Measurements from ENCODE around the gene YY1.
"Not testable (repeated sequence)": the region's sequence is repeated elsewhere in the genome, so short reads cannot be mapped to it uniquely, and the experiment has no call there.

YY1 gene

DNA sequence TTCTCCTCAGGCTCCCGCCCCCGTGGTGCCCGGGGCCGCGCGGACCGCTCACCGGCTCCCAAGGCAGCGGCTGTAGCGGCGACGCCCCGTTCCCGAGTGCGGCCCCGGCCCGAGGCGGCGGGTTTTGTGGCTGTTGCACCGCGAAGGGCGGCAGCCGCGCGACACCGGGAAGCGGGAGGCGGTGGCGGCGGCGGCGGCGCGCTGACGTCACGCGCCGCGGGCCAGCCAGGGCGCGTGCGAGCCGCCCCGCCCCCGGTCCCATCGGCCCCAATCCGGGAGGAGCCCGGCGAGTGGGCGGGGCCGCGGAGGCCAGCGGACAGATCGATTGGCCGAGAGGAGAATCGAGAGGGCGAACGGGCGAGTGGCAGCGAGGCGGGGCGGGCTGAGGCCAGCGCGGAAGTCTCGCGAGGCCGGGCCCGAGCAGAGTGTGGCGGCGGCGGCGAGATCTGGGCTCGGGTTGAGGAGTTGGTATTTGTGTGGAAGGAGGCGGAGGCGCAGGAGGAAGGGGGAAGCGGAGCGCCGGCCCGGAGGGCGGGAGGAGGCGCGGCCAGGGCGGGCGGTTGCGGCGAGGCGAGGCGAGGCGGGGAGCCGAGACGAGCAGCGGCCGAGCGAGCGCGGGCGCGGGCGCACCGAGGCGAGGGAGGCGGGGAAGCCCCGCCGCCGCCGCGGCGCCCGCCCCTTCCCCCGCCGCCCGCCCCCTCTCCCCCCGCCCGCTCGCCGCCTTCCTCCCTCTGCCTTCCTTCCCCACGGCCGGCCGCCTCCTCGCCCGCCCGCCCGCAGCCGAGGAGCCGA lies at the start of gene YY1:
Gene YY1 (plus strand): TSS at position 726 of the 792 bp plus-strand sequence. CDS start 101 bp downstream, outside the sequence.
- DNase-seq, result peak; percentile 99

DNA sequence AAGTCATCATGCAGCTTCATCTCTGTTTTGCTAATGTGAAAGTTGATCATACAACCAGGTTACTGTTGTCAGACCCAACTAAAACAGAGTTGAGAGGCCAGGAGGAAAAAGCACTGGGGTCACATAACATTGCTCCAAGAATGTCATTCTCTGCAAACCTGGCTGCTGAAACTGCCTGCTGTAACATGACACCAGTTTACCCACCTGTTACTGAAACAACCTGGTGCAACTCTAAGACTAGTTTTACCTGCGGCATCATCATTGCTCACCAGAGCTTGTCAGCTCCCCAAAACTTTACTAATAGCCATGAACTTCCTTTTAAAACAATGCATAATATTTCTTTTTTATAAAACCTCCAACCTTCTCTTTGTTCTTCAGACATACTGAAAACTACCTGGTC lies 48.8 kb upstream of the YY1 start:
- DNase-seq, result no peak

DNA sequence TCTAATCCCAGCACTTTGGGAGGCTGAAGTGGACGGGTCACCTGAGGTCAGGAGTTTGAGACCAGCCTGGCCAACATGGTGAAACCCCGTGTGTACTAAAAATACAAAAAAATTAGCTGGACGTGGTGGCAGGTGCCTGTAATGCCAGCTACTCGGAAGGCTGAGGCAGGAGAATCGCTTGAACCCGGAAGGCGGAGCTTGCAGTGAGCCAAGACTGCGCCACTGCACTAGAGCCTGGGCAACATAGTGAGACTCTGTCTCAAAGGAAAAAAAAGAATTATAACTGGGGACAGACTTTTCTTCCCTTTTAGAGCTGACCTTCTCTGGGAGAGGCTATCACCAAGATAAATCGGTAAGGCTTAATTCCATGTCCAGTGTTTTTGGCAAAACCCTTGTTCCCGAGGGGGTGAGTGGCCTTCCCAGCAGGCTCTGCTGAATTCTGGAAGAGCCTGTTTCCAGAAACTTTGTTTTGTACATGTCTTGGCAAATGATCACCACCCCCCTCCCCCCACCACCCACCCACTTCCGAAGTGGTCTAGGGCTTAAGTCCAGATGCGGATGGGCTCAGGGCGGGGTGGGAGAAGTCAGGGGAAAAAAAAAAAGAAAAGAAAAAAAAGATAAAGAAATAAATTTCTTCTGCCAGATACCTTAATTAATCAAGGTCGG lies 47.2 kb upstream of the YY1 start:
- DNase-seq, result no peak

DNA sequence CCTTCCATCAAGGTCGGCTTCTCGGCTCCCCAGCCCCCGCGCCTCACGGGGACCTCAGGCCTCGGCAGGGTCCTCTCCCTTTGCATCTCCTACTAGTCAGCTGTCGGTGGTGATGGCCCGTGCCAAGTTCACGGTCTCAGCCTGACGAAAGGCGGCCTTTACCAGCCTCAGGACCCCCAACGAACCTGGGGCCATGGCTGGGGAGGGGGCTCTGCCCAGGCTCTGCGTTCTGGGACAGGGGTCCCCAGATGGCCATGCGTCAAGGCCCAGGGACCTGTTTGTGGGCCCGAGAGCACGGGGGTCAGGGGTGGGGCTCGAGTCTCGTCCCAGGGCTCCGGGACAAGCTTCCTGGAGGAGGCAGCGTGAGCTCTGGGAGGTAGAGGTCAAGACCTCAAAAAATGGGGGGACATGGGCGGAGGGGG lies 46.7 kb upstream of the YY1 start:
- no peak for DNase-seq

DNA sequence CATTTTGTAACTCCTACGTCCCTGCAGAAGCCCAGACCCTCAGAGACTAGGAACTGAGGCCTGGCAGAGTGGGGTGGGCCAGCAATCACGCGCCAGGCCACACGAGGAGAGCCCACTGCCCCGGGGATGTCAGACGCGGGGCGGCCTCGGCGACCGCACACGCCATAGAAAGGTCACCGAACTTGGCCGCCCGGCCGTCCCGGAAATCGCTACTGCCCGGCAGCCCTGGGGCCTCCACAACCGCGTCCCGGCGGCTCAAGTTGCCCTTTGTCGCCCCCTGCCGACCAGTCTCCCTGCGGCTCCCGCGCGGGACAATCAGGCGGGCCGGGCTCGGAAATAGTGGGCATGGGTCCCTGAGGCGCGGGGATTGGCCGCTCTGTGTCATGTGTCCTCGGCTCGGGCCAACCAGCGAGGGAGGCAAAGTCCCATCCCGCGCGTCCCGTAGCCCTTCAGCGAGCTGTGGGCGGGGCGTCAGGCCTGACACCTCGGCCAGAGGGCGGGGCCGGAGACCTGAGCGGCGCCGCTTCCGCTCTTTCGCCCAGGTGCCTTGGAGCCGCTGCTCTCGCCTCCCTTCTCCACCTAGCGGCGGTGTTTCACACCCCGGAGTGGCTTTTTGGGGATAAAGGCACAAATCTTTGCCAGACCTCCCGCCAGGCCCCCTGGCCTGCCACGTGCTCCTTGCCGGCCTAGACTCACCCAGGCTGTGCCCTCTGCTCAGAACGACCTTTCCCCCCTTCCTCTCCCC lies 46.1 kb upstream of the YY1 start:
- DNase-seq, result peak; percentile 98

DNA sequence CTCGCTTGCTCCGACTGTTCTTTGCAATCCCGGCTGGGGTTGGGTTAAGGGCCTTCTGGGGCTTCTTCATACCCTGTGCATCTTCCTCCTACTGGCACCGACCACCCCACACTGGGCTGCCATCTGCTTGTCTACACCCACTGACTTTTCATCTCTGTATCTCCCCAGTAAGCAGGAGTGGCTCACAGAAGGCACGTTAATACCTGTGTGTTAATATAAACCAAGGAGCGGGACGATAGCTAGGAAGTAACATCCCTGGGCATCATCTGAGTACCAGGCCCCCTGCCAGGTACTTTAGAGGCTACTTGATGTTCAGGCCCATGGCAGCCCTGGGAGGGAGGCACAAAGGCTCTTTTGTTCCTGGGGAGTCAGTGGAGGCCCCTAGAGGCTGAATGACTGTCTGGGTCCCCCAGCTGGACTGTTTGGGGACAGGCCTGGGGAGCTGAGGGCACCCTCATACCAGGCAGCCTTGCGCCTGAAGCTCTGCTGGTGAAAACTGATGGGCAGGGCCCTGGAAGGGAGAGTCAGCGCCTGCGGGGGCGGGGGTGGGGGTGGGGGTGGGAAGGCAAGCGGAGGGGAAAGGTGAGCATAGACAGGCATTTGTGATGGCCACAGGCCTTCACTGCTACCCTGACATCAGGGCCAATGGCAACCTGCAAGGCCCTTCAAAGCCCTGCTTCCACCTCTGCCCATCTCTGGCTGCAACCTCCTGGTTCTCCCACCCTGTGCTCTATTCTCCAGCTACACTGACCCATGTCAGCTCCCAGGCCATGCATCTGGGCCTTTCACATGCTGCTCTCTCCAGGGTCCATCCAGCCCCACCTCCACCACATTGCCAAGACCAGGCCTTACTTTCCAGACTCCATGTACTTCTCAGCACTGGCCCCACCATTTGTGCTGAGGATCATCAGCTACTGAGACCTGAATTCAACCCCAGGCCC lies 45.3 kb upstream of the YY1 start:
- DNase-seq, result no peak

DNA sequence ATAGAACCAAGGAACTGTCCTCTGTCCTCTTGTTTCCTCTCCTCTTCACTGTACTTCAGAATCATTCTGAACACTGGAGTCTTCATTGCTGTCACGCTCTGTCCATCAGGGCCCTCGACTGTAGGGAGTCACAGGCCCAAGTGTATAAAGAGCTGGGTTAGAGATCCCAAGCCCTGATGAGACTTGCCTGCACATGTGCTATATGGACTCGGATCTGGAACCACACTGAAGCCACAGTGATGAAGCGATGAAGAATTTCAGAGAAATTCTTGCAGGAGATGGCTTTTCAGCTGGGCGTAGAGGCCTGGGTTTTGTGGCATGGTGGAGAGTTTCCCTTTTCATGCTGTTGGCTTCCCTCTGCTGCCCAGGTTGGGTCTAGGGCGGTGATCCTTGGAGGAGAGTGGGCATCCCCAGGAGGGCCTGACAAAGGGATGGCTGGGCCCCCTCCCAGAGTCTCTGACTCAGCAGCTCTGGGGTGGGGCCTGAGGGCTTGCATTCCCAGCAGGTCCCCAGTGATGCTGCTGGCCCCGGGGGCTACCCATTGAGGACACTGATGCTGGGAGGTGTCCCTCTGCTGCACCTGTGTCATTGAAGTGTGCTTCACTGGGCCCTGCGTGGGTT lies 39.6 kb upstream of the YY1 start:
- DNase-seq, result no peak

DNA sequence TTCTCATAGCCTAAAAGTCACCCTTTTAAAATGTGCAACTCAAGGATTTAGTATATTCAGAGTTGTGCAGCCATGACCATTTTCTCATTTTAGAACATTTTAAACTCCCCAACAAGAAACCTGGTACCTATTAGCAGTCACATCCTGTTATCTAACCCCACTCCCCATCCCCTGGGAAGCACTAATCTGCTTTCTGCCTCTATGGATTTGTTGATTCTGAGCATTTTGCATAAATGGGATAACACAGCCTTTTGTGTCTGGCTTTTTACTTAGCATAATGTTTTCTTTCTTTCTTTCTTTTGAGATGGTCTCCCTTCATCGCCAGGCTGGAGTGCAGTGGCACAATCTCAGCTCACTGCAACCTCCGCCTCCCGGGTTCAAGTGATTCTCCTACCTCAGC lies 38.6 kb upstream of the YY1 start:
- no peak for DNase-seq

DNA sequence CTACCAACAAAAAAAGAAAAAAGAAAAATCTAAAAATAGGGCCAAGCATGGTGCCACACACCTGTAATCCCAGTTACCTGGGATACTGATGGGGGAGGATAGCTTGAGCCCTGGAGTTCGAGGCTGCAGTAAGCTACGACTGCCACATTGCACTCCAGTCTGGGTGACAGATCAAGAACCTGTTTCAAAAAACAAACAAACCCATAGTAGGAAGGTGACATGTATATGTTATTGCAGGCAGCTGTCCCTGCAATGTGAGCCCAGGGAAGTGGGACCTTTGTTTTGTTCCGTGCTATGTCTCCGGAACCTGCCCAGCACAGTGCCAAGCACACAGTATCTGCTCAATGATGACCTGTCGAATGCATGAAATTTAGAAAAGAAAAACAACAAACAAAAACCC lies 37.2 kb upstream of the YY1 start:
- no peak for DNase-seq

DNA sequence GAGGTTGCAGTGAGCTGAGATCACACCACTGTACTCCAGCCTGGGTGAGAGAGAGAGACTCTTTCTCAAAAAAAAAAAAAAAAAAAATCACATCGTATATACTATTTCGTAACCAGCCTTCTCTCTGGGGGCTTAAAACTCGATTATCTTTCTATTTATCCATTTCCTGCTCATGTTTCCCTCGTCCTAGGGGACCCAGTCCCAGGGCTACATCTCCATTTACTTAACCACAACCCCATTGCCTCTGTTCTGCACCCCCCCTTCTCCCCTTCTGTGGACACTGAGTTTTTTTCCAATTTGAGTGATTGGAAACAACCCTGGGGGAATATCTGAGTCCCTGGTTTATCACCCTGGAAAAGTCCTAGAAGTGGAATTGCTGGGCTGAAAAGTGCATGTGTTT lies 36.2 kb upstream of the YY1 start:
- DNase-seq, result no peak

DNA sequence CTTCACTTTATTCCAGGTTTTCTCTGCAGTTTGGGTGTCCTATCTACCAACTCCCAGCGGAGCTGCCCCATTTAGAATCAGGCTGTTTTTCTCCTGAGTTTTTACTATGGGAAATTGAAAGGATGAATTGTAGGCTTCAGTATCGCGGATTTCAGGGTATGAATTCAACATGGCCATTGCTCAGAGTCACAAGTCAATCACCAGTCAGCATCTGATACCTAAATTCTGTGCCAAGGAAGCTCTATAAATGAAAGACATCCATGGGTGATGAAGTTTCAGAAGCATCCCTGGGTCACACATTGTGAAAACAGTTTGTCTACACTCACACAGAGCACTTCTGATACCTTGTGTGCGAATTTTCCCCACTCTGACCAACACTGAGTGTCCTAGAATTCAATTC lies 35.8 kb upstream of the YY1 start:
- DNase-seq, result no peak

DNA sequence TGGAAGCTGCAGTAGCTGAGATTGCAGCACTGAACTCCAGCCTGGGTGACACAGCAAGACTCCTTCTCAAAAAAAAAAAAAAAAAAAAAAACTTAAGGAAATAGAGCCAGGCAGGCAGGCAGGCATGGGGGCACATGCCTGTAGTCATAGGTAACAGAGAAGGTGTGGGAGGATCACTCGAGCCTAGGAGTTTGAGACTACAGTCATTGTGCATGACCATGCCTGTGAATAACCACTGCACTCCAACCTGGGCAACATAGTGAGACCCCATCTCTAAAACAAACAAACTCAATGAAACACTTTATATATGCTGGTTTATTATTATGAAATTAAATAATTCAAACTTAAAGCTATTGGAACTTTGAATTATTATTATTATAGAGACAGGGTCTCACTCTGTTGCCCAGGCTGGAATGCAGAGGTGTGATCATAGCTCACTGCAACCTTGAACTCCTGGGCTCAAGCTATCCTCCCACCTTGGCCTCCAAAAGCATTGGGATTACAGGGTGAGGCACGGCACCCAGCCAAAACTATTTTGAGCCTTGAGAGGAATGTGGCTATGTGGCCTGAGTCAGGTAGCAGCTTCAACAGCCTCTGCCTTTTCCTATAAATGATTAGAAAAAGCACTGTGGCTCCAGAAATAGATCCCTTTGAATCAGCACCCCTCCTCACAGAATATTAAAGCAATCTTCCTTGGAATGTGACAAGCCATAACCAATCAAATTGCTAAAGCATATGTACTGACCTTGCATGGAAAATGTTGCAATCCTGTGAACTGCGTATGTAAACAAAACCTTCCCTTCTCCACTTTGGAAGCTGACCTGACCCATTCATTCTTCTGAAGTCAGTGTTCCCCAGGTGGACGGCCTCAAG lies 34.7 kb upstream of the YY1 start:
- DNase-seq, result no peak

DNA sequence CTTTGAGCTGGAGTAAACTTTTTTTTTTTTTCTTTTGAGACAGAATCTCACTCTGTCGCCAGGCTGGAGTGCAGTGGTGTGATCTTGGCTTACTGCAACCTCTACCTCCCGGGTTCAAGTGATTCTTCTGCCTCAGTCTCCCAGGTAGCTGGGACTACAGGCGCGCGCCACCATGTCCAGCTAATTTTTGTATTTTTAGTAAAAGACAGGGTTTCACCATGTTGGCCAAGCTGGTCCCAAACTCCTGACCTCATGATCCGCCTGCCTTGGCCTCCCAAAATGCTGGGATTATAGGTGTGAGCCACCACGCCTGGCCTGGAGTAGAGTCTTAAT lies 34.1 kb upstream of the YY1 start:
- not testable (repeated sequence) for DNase-seq

DNA sequence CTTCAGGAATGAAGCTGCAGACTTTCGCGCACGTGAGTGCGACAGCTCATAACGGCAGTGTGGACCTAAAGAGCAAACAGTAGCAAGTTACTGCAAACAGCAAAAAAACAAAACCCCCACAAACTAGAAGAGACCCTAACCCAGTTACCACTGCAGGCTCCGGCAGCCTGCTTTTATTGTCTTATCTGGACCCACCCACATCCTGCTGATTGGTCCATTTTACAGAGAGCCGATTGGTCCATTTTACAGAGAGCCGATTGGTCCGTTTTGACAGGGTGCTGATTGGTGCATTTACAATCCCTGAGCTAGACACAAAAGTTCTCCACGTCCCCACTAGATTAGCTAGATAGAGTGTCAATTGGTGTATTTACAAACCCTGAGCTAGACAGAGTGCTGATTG lies 31.4 kb upstream of the YY1 start:
- DNase-seq, result not testable (repeated sequence)

DNA sequence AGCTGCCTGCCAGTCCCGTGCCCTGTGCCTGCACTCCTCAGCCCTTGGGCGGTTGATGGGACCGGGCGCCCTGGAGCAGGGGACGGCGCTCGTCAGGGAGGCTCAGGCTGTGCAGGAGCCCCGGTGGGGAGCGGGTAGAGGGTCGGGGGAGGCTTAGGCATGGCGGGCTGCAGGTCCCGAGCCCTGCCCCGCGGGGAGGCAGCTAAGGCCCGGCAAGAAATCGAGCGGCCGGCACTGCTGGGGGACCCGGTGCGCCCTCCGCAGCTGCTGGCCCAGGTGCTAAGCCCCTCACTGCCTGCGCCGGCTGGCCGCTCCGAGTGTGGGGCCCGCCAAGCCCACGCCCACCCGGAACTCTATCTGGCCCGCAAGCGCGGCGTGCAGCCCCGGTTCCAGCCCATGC lies 30.8 kb upstream of the YY1 start:
- not testable (repeated sequence) for DNase-seq

DNA sequence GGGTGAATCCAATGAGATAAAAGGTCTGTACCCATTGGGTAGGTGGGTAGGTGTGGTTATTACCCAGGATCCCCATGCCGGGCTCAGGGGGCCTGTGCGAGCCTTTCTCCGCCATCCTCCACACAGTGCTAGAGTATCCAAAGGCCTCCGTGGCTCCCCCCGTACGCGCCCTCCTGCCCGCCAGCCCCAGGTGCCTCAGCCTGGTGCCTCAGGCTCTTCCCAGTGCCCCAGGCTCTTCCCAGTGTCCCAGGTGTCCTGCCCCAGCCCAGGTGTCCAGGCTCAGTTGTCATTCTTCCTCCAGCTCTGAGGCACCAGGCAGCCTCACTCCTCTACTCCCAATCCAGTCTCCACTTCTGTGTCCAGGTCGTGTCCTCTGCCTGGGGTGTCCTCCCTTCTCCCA lies 27.6 kb upstream of the YY1 start:
- no peak for DNase-seq

DNA sequence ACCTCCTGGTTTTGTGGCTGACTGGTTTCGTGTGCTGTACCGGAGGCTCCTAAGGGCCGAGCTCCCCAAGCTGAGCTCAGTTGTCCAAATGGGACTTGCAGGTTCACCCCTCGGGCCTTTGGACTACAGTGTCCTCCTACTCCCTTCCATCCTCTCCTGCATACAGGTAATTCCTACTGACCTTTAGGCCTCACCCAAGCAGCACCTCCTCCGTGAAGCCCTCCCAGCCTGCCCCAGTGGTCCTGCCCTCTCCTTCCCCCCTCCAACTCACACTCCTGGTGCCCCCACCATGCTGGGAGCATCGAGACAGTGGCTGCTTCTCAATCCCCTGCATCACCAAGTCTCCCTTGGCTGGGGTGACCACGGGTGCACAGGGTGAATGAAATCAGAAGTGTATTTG lies 27.1 kb upstream of the YY1 start:
- DNase-seq, result no peak

DNA sequence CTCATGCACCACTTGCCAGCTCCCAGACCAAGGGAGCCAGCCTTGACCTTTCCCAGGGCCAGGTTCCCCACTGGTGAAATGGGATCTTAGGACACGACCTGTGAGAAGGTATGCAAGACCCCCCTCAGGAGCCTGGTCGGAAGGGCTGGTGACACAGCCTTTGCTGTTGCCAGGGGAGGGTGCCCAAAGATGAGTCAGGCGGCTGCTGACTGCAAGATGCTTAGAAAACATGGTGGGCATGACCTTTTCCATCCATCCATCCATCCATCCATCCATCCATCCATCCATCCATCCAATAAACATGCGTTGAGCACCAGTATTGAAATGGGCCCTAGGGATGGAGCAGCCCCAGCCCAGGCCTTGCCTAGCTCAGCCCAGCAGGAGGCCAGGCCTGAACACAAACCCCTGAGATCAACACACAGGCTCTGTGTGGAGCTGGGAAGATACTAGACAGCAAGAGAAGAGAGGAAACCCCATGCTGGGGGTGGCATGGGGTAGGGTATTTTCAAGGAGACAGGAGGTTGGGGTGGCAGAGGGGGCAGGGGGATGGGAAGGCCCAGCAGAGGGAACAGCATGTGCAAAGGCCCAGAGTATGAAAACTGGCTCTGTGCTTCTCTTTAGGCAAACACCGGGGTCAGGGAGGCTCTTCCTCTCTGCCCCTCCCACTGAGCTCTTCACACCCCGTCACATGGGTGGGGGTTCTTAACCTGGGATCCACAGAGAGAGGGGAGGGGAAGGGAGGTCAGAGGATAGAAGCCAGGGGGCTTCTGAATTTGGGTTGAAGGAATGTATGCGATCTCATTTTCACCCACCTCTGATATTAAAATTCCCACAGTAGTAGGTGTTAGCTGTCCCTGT lies 26.2 kb upstream of the YY1 start:
- DNase-seq, result no peak

DNA sequence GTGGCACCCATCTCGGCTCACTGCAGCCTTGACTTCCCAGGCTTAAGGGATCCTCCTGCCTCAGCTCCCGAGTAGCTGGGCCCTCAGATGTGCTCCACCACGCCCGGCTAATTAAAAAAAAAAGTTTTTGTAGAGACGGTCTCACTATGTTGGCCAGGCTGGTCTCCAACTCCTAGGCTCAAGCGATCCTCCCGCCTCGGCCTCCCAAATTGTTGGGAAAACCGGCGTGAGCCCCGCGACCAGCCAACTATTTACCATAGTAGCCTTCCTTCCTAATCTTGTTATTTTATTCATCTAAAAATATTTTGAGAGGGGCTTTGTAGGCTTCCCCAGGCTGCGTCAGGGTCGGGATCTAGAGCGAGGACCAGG lies 25.4 kb upstream of the YY1 start:
- DNase-seq, result no peak

All from GDM1 (cell line).